ENCODE measurements around the gene UBE2Z. TPM values are rescaled to one million over a fixed set of nuclear protein-coding genes. Genes with fewer than 3 reads are reported as not detected.
A peak's percentile ranks its signal among the peaks of the same experiment; 100 is the strongest.

The UBE2Z gene
- total and polyA plus RNA-seq, 2 of the 13 experiments (the other 11 are each of a cell fraction or from before 2014, with no cell fraction given): 63.2 to 122 TPM

- TF ChIP-seq EZH2 (conservative IDR thresholded peaks at IDR 0.05; ENCODE audit: low read depth, low read length): no peak
- no peak for TF ChIP-seq SMARCE1 (IDR thresholded peaks at IDR 0.05; ENCODE audit: borderline replicate concordance)
- TF ChIP-seq TARDBP (CRISPR knock-in tag; IDR thresholded peaks at IDR 0.05): peak; percentile 94; the same call in 1 of the 2 replicates
- no peak for TF ChIP-seq HOXA9 (CRISPR knock-in tag; IDR thresholded peaks at IDR 0.05; ENCODE audit: borderline replicate concordance)
- TF ChIP-seq SOX6 (IDR thresholded peaks at IDR 0.05): no peak
- peak; percentile 82 for TF ChIP-seq SOX6 (CRISPR knock-in tag; IDR thresholded peaks at IDR 0.05)
- TF ChIP-seq ZBTB7A (CRISPR knock-in tag; IDR thresholded peaks at IDR 0.05): no peak
- no peak for TF ChIP-seq ZNF24 (IDR thresholded peaks at IDR 0.05)
- no peak for TF ChIP-seq CEBPB (IDR thresholded peaks at IDR 0.05; ENCODE audit: borderline replicate concordance, low read depth, low read length)
- no peak for TF ChIP-seq FOXA1 (IDR thresholded peaks at IDR 0.05)
- TF ChIP-seq FOXA1 (CRISPR knock-in tag; IDR thresholded peaks at IDR 0.05): 0 out of 2 replicates have a peak, but pooled peaks have one; percentile 36
- peak; percentile 90; the same call in 1 of the 2 replicates for TF ChIP-seq SIN3A (IDR thresholded peaks at IDR 0.05; ENCODE audit: borderline replicate concordance, low read depth, low read length)
- peak; percentile 84 for TF ChIP-seq ZNF883 (CRISPR knock-in tag; IDR thresholded peaks at IDR 0.05; ENCODE audit: not compliant biosample characterization)
- TF ChIP-seq PHF8 (CRISPR knock-in tag; IDR thresholded peaks at IDR 0.05): peak; percentile 97
- TF ChIP-seq ZNF513 (CRISPR knock-in tag; conservative IDR thresholded peaks at IDR 0.05): 0 out of 2 replicates have a peak, but pooled peaks have one; percentile 87
- TF ChIP-seq NR1H2 (CRISPR knock-in tag; IDR thresholded peaks at IDR 0.05; ENCODE audit: borderline replicate concordance, low read depth): peak; percentile 48; the same call in 1 of the 2 replicates
- peak; percentile 84 for TF ChIP-seq GMEB1 (CRISPR knock-in tag; IDR thresholded peaks at IDR 0.05; ENCODE audit: borderline replicate concordance)
- peak; percentile 75; the same call in 1 of the 2 replicates for TF ChIP-seq GATA4 (IDR thresholded peaks at IDR 0.05; ENCODE audit: borderline replicate concordance, low read depth)
- no peak for TF ChIP-seq CHD4 (IDR thresholded peaks at IDR 0.05; ENCODE audit: borderline replicate concordance, low read length)
- TF ChIP-seq HOXA3 (CRISPR knock-in tag; IDR thresholded peaks at IDR 0.05): peak; percentile 96
- TF ChIP-seq ZNF839 (CRISPR knock-in tag; IDR thresholded peaks at IDR 0.05; ENCODE audit: borderline replicate concordance): peak; percentile 56; the same call in 1 of the 2 replicates
- TF ChIP-seq ZNF160 (CRISPR knock-in tag; IDR thresholded peaks at IDR 0.05): peak; percentile 93
- no peak; the same call in 1 of the 2 replicates for TF ChIP-seq ZNF749 (CRISPR knock-in tag; IDR thresholded peaks at IDR 0.05; ENCODE audit: borderline replicate concordance)
- peak; percentile 50 for TF ChIP-seq ZNF629 (CRISPR knock-in tag; conservative IDR thresholded peaks at IDR 0.05)
- TF ChIP-seq MXD4 (CRISPR knock-in tag; IDR thresholded peaks at IDR 0.05): no peak; the same call in 1 of the 2 replicates
- TF ChIP-seq ZNF282 (IDR thresholded peaks at IDR 0.05; ENCODE audit: partially characterized antibody): no peak
- TF ChIP-seq ZNF468 (CRISPR knock-in tag; IDR thresholded peaks at IDR 0.05): no peak
- peak; percentile 83 for TF ChIP-seq ZNF205 (CRISPR knock-in tag; IDR thresholded peaks at IDR 0.05)
- TF ChIP-seq RARG (CRISPR knock-in tag; IDR thresholded peaks at IDR 0.05; ENCODE audit: low read depth): no peak
Measured at GRCh38 chr17:48908047-48908843, at the start of gene UBE2Z (continued).

Data from HepG2 (cell line).